Loucy (cell line): ENCODE measurements around the gene RAD51B.
A peak's percentile ranks its signal among the peaks of the same experiment; 100 is the strongest.

ENCODE experiments used
- H2AFZ ChIP-seq: fragments of 200-600 bp; sonication (generic); 2 replicates; pipeline ENCODE4 v1.6.0; 2016; ENCODE audit warnings: antibody characterized with exemption, mild to moderate bottlenecking, low read length, moderate library complexity
- H3F3A ChIP-seq: fragments of 200-600 bp; 2 replicates; pipeline ENCODE4 v1.6.0; 2016; ENCODE audit warnings: antibody characterized with exemption, low read depth, mild to moderate bottlenecking
- H3K27me3 ChIP-seq: fragments of 200-600 bp; sonication (generic); 2 replicates; pipeline ENCODE4 v1.6.1; 2014; ENCODE audit warnings: low read length, mild to moderate bottlenecking; ENCODE audit not compliant: insufficient read depth, poor library complexity, severe bottlenecking
- H3K36me3 ChIP-seq: fragments of 200-600 bp; sonication (generic); 2 replicates; pipeline ENCODE4 v1.6.1; 2016; ENCODE audit warnings: low read length; ENCODE audit not compliant: insufficient read depth
- H3K4me1 ChIP-seq: fragments of 200-600 bp; sonication (generic); 2 replicates; pipeline ENCODE4 v1.5.1; 2014; ENCODE audit warnings: low read length, mild to moderate bottlenecking; ENCODE audit not compliant: insufficient read depth, poor library complexity, severe bottlenecking
- H3K4me2 ChIP-seq: fragments of 200-600 bp; sonication (generic); 2 replicates; pipeline ENCODE4 v1.6.0; 2014; ENCODE audit warnings: antibody characterized with exemption, low read length, low read depth, mild to moderate bottlenecking; ENCODE audit not compliant: poor library complexity, severe bottlenecking
- H3K4me3 ChIP-seq: fragments of 200-600 bp; sonication (generic); 2 replicates; pipeline ENCODE4 v1.5.1; 2014; ENCODE audit warnings: low read length, mild to moderate bottlenecking, mixed read lengths; ENCODE audit not compliant: poor library complexity, severe bottlenecking
- H3K79me2 ChIP-seq: fragments of 200-600 bp; sonication (generic); 2 replicates; pipeline ENCODE4 v1.6.1; 2014; ENCODE audit warnings: low read length; ENCODE audit not compliant: insufficient read depth
- H3K9ac ChIP-seq: fragments of 200-600 bp; sonication (generic); 2 replicates; pipeline ENCODE4 v1.6.0; 2014; ENCODE audit warnings: mild to moderate bottlenecking, low read depth, low read length, moderate library complexity; ENCODE audit not compliant: poor library complexity, severe bottlenecking
- H3K9me2 ChIP-seq: fragments of 200-600 bp; sonication (generic); replicated peaks from 2 replicates; pipeline ENCODE4 v1.6.1; 2016; ENCODE audit warnings: low read depth, low read length, mixed read lengths
- H3K9me3 ChIP-seq: fragments of 200-600 bp; sonication (generic); 2 replicates; pipeline ENCODE4 v1.6.1; 2014; ENCODE audit warnings: mild to moderate bottlenecking, antibody characterized with exemption, low read length, low read depth; ENCODE audit not compliant: insufficient read depth
- H4K20me1 ChIP-seq: fragments of 200-600 bp; sonication (generic); 2 replicates; pipeline ENCODE4 v1.6.0; 2014; ENCODE audit warnings: antibody characterized with exemption, low read length, mild to moderate bottlenecking; ENCODE audit not compliant: insufficient read depth, poor library complexity, severe bottlenecking
- CTCF ChIP-seq: fragments of 200-600 bp; sonication (generic); conservative IDR thresholded peaks from 2 replicates; pipeline ENCODE4 v1.5.1; 2014; ENCODE audit warnings: mild to moderate bottlenecking, antibody characterized with exemption, low read length
- EZH2phosphoT487 ChIP-seq: fragments of 200-600 bp; IDR thresholded peaks from 2 replicates; pipeline ENCODE4 v1.6.1; 2018; ENCODE audit warnings: antibody characterized with exemption, mild to moderate bottlenecking, moderate library complexity, borderline replicate concordance

Gene RAD51B

DNA sequence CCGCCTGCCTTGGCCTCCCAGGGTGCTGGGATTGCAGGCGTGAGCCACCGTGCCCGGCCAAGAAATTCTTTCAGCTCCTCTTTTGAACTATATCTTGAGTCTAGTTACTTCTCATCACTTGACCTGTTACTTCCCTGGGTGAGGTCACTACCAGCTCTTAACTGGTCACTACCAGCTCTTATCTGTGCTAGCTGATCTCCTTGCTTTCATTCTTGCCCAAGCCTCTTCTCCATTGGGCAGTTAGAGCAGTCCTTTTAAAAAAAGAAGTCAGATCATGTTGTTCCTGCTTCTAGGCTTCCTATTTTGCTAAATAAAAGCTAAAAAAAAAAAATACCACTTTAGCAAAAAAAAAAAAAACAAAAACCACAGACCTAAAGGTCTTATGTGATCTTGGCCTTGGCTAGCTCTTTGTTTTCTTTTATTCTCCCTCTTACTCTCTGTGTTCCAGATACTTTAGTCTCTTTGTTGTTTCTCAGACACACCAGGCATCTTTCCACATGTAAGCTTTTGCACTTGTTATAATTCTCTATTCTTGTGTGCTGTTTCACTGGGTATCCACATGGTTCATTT, 63.5 kb downstream of the RAD51B start:
- Histone ChIP-seq H3K9me2 (no peaks in the 10 kb centered on the region), H3K9ac (no peak overlapping the region), H3K79me2 (no peaks in the 10 kb centered on the region), H3K27me3 (no peaks in the 10 kb centered on the region), H3K9me3 (no peaks in the 10 kb centered on the region), H3K4me1 (peaks cover 15% of the 10 kb centered on the region), H3F3A (no peaks in the 10 kb centered on the region), H3K4me2 (no peak overlapping the region), H4K20me1 (no peaks in the 10 kb centered on the region), H2AFZ (no peak overlapping the region), H3K4me3 (no peak overlapping the region), H3K36me3 (no peaks in the 10 kb centered on the region)
- TF ChIP-seq CTCF (no peak), EZH2phosphoT487 (no peak)

DNA sequence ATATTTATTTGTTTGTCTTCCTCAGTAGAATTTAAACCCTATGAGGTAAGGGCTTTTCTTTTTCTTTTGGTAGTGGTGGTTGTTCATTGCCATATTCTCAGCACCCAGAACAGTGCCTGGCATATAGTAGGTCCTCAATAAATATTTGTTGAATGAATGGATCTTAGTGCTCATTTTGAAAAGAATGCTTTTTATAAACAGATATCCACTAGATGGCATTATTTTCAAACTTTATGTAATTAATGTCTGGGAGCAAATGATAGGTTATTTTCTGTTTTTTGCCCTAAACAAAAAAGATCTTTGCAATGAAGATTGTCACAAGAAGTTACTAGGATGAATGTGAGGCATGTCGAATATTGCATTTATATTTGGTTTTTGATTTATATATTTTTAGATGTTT, 64.1 kb downstream of the RAD51B start:
- H3K4me3 ChIP-seq: no peak overlapping the region
- H3K79me2 ChIP-seq: no peaks in the 10 kb centered on the region
- H3K36me3 ChIP-seq: no peaks in the 10 kb centered on the region
- TF ChIP-seq EZH2phosphoT487 (no peak), CTCF (peak; percentile 49)
- H3K27me3 ChIP-seq: no peaks in the 10 kb centered on the region
- H3K9me3 ChIP-seq: no peaks in the 10 kb centered on the region
- no peak overlapping the region for H3K9ac ChIP-seq
- H3K4me1 ChIP-seq: peaks cover 15% of the 10 kb centered on the region
- H3K4me2 ChIP-seq: no peak overlapping the region
- H3K9me2 ChIP-seq: no peaks in the 10 kb centered on the region
- no peak overlapping the region for H2AFZ ChIP-seq
- no peaks in the 10 kb centered on the region for H3F3A ChIP-seq
- H4K20me1 ChIP-seq: no peaks in the 10 kb centered on the region

GRCh38 chr14:67886191-67886590, 66.6 kb downstream of the RAD51B start:
- Histone ChIP-seq H3K9me2 (no peaks in the 10 kb centered on the region), H3K9ac (no peak overlapping the region), H3K4me3 (no peak overlapping the region), H3K9me3 (no peaks in the 10 kb centered on the region), H3K4me1 (peaks cover 9% of the 10 kb centered on the region), H3K79me2 (no peaks in the 10 kb centered on the region), H3K36me3 (no peaks in the 10 kb centered on the region), H3F3A (no peaks in the 10 kb centered on the region), H3K4me2 (no peak overlapping the region), H3K27me3 (no peaks in the 10 kb centered on the region), H2AFZ (no peak overlapping the region), H4K20me1 (no peaks in the 10 kb centered on the region)
- TF ChIP-seq CTCF: no peak
- TF ChIP-seq EZH2phosphoT487: no peak
